HL-60 (cell line): Measurements from ENCODE around the gene SCYL1.

Source experiments
- DNase-seq, 2 experiments: peaks; one replicate each; pipeline ENCODE4 v3.0.0-alpha.2; 2010 to 2020; ENCODE audit warnings: low read depth in 1 of 2, low spot score in 1 of 2
- H3K27ac ChIP-seq: fragments of 250-450 bp; sonication (Bioruptor Pico); replicated peaks from 2 replicates; pipeline ENCODE4 v1.5.1; 2020; ENCODE audit warnings: mild to moderate bottlenecking, moderate library complexity
- H3K27me3 ChIP-seq: fragments of 250-450 bp; sonication (Bioruptor Pico); 2 replicates; pipeline ENCODE4 v1.5.1; 2021; ENCODE audit warnings: mild to moderate bottlenecking, moderate library complexity; ENCODE audit not compliant: insufficient read depth, poor library complexity, severe bottlenecking
- H3K4me3 ChIP-seq: replicated peaks from 2 replicates; pipeline ENCODE4 v1.5.1; 2011; ENCODE audit warnings: mild to moderate bottlenecking, control low read depth, low read length; ENCODE audit not compliant: insufficient read depth
- CTCF ChIP-seq: IDR thresholded peaks from one replicate; pipeline ENCODE4 v1.5.1; 2011; ENCODE audit warnings: low read length, control low read depth, inconsistent platforms; ENCODE audit not compliant: insufficient read depth
- GABPA ChIP-seq: IDR thresholded peaks from 2 replicates; pipeline ENCODE4 v1.6.1; 2012; ENCODE audit warnings: low read depth
- POLR2AphosphoS5 ChIP-seq: IDR thresholded peaks from 2 replicates; pipeline ENCODE4 v1.6.1; 2012; ENCODE audit warnings: low read depth
- REST ChIP-seq: IDR thresholded peaks from 2 replicates; pipeline ENCODE4 v1.6.1; 2012; ENCODE audit warnings: low read depth; ENCODE audit not compliant: insufficient replicate concordance
- SPI1 ChIP-seq: IDR thresholded peaks from 2 replicates; pipeline ENCODE4 v1.6.1; 2012; ENCODE audit warnings: low read depth, mild to moderate bottlenecking, borderline replicate concordance

The SCYL1 gene

GRCh38 chr11:65576232-65576866 is 51.5 kb downstream of the SCYL1 start:
- H3K27me3 ChIP-seq = no peaks in the 10 kb centered on the region
- no peak for TF ChIP-seq CTCF
- no peak for TF ChIP-seq REST
- no peak for TF ChIP-seq SPI1
- no peak for TF ChIP-seq POLR2AphosphoS5
- no peak for TF ChIP-seq GABPA
- peak overlapping the region; percentile 81 for H3K4me3 ChIP-seq
- no peak for DNase-seq
- peak overlapping the region; percentile 77 for H3K27ac ChIP-seq

GRCh38 chr11:65576867-65577755 is 52.2 kb downstream of the SCYL1 start:
- peak overlapping the region; percentile 81 for H3K4me3 ChIP-seq
- TF ChIP-seq SPI1 (peak; percentile 93), POLR2AphosphoS5 (no peak; the same call in 1 of the 2 replicates)
- no peaks in the 10 kb centered on the region for H3K27me3 ChIP-seq
- peak overlapping the region; percentile 77 for H3K27ac ChIP-seq
- DNase-seq = peak; percentile 78 to 85

GRCh38 chr11:65577756-65578109 is 52.9 kb downstream of the SCYL1 start:
- no peak for TF ChIP-seq REST
- no peak for TF ChIP-seq GABPA
- no peak for TF ChIP-seq POLR2AphosphoS5
- TF ChIP-seq SPI1 = no peak
- no peak for TF ChIP-seq CTCF
- no peak for DNase-seq
- peak overlapping the region; percentile 77 for H3K27ac ChIP-seq
- no peaks in the 10 kb centered on the region for H3K27me3 ChIP-seq
- peak overlapping the region; percentile 81 for H3K4me3 ChIP-seq

GRCh38 chr11:65578134-65578533 is 53.3 kb downstream of the SCYL1 start:
- no peak for DNase-seq
- TF ChIP-seq GABPA = no peak
- no peak for TF ChIP-seq SPI1
- no peak for TF ChIP-seq CTCF
- no peak for TF ChIP-seq REST
- TF ChIP-seq POLR2AphosphoS5 = no peak
- Histone ChIP-seq H3K4me3 (peak overlapping the region; percentile 81), H3K27me3 (no peaks in the 10 kb centered on the region), H3K27ac (peak overlapping the region; percentile 77)
